Loucy (cell line): ENCODE data around the gene CTNS.
"Not testable (repeated sequence)": the region's sequence is repeated elsewhere in the genome, so short reads cannot be mapped to it uniquely, and the experiment has no call there.

ENCODE experiments used
- H2AFZ ChIP-seq: fragments of 200-600 bp; sonication (generic); 2 replicates; pipeline ENCODE4 v1.6.0; 2016; ENCODE audit warnings: antibody characterized with exemption, mild to moderate bottlenecking, low read length, moderate library complexity
- H3F3A ChIP-seq: fragments of 200-600 bp; 2 replicates; pipeline ENCODE4 v1.6.0; 2016; ENCODE audit warnings: antibody characterized with exemption, low read depth, mild to moderate bottlenecking
- H3K27me3 ChIP-seq: fragments of 200-600 bp; sonication (generic); 2 replicates; pipeline ENCODE4 v1.6.1; 2014; ENCODE audit warnings: low read length, mild to moderate bottlenecking; ENCODE audit not compliant: insufficient read depth, poor library complexity, severe bottlenecking
- H3K36me3 ChIP-seq: fragments of 200-600 bp; sonication (generic); 2 replicates; pipeline ENCODE4 v1.6.1; 2016; ENCODE audit warnings: low read length; ENCODE audit not compliant: insufficient read depth
- H3K4me1 ChIP-seq: fragments of 200-600 bp; sonication (generic); 2 replicates; pipeline ENCODE4 v1.5.1; 2014; ENCODE audit warnings: low read length, mild to moderate bottlenecking; ENCODE audit not compliant: insufficient read depth, poor library complexity, severe bottlenecking
- H3K4me2 ChIP-seq: fragments of 200-600 bp; sonication (generic); 2 replicates; pipeline ENCODE4 v1.6.0; 2014; ENCODE audit warnings: antibody characterized with exemption, low read length, low read depth, mild to moderate bottlenecking; ENCODE audit not compliant: poor library complexity, severe bottlenecking
- H3K4me3 ChIP-seq: fragments of 200-600 bp; sonication (generic); 2 replicates; pipeline ENCODE4 v1.5.1; 2014; ENCODE audit warnings: low read length, mild to moderate bottlenecking, mixed read lengths; ENCODE audit not compliant: poor library complexity, severe bottlenecking
- H3K79me2 ChIP-seq: fragments of 200-600 bp; sonication (generic); 2 replicates; pipeline ENCODE4 v1.6.1; 2014; ENCODE audit warnings: low read length; ENCODE audit not compliant: insufficient read depth
- H3K9ac ChIP-seq: fragments of 200-600 bp; sonication (generic); 2 replicates; pipeline ENCODE4 v1.6.0; 2014; ENCODE audit warnings: mild to moderate bottlenecking, low read depth, low read length, moderate library complexity; ENCODE audit not compliant: poor library complexity, severe bottlenecking
- H3K9me2 ChIP-seq: fragments of 200-600 bp; sonication (generic); replicated peaks from 2 replicates; pipeline ENCODE4 v1.6.1; 2016; ENCODE audit warnings: low read depth, low read length, mixed read lengths
- H3K9me3 ChIP-seq: fragments of 200-600 bp; sonication (generic); 2 replicates; pipeline ENCODE4 v1.6.1; 2014; ENCODE audit warnings: mild to moderate bottlenecking, antibody characterized with exemption, low read length, low read depth; ENCODE audit not compliant: insufficient read depth
- H4K20me1 ChIP-seq: fragments of 200-600 bp; sonication (generic); 2 replicates; pipeline ENCODE4 v1.6.0; 2014; ENCODE audit warnings: antibody characterized with exemption, low read length, mild to moderate bottlenecking; ENCODE audit not compliant: insufficient read depth, poor library complexity, severe bottlenecking
- EZH2phosphoT487 ChIP-seq: fragments of 200-600 bp; IDR thresholded peaks from 2 replicates; pipeline ENCODE4 v1.6.1; 2018; ENCODE audit warnings: antibody characterized with exemption, mild to moderate bottlenecking, moderate library complexity, borderline replicate concordance
- TF ChIP-seq, protein P1 (sequence below): fragments of 200-600 bp; sonication (generic); conservative IDR thresholded peaks from 2 replicates; pipeline ENCODE4 v1.5.1; 2014; ENCODE audit warnings: mild to moderate bottlenecking, antibody characterized with exemption, low read length

The CTNS gene

GRCh38 chr17:3698139-3698538 lies 61.6 kb downstream of the CTNS start:
- H3K27me3 ChIP-seq: no peaks in the 10 kb centered on the region
- peaks cover 26% of the 10 kb centered on the region for H3K79me2 ChIP-seq
- peak overlapping the region; percentile 15 for H3K4me2 ChIP-seq
- no peaks in the 10 kb centered on the region; the same call in 1 of the 2 replicates for H3F3A ChIP-seq
- no peak overlapping the region for H3K4me3 ChIP-seq
- peak overlapping the region; percentile 31 for H3K9ac ChIP-seq
- TF ChIP-seq, protein P1, sequence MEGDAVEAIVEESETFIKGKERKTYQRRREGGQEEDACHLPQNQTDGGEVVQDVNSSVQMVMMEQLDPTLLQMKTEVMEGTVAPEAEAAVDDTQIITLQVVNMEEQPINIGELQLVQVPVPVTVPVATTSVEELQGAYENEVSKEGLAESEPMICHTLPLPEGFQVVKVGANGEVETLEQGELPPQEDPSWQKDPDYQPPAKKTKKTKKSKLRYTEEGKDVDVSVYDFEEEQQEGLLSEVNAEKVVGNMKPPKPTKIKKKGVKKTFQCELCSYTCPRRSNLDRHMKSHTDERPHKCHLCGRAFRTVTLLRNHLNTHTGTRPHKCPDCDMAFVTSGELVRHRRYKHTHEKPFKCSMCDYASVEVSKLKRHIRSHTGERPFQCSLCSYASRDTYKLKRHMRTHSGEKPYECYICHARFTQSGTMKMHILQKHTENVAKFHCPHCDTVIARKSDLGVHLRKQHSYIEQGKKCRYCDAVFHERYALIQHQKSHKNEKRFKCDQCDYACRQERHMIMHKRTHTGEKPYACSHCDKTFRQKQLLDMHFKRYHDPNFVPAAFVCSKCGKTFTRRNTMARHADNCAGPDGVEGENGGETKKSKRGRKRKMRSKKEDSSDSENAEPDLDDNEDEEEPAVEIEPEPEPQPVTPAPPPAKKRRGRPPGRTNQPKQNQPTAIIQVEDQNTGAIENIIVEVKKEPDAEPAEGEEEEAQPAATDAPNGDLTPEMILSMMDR: no peak
- no peak for TF ChIP-seq EZH2phosphoT487
- H3K4me1 ChIP-seq: peaks cover 39% of the 10 kb centered on the region
- no peaks in the 10 kb centered on the region for H3K9me3 ChIP-seq
- H3K9me2 ChIP-seq: no peaks in the 10 kb centered on the region
- H4K20me1 ChIP-seq: peaks cover 2% of the 10 kb centered on the region
- H2AFZ ChIP-seq: peak overlapping the region; percentile 58; the same call in 1 of the 2 replicates
- no peaks in the 10 kb centered on the region for H3K36me3 ChIP-seq

GRCh38 chr17:3699951-3700350 lies 63.4 kb downstream of the CTNS start:
- Histone ChIP-seq H3K9me3 (no peaks in the 10 kb centered on the region), H3F3A (no peaks in the 10 kb centered on the region; the same call in 1 of the 2 replicates), H3K36me3 (no peaks in the 10 kb centered on the region), H2AFZ (no peak overlapping the region), H3K4me2 (no peak overlapping the region), H3K9ac (no peak overlapping the region), H3K9me2 (no peaks in the 10 kb centered on the region), H3K79me2 (peaks cover 9% of the 10 kb centered on the region), H3K4me1 (peaks cover 22% of the 10 kb centered on the region), H3K27me3 (no peaks in the 10 kb centered on the region), H4K20me1 (no peaks in the 10 kb centered on the region), H3K4me3 (no peak overlapping the region)
- TF ChIP-seq EZH2phosphoT487: no peak
- TF ChIP-seq, protein P1: no peak

- peaks cover 14% of the 10 kb centered on the region for H3K4me1 ChIP-seq
- not testable (repeated sequence) for H3K9me3 ChIP-seq, H3F3A ChIP-seq, H3K36me3 ChIP-seq, H3K27me3 ChIP-seq, H3K4me2 ChIP-seq, H3K4me3 ChIP-seq, H2AFZ ChIP-seq, H4K20me1 ChIP-seq, H3K9me2 ChIP-seq, H3K79me2 ChIP-seq, H3K9ac ChIP-seq
Observed at GRCh38 chr17:3702041-3702539, 65.5 kb downstream of the CTNS start.
